ENCODE results near the gene CDC5L. TPM values are rescaled to one million over a fixed set of nuclear protein-coding genes. Genes with fewer than 3 reads are reported as not detected.

Gene CDC5L
- total RNA-seq, result 18.3 TPM
- long read RNA-seq, full-length matches to known transcripts, result 22 of 42 reads
- long read RNA-seq, partial matches to known transcripts, result 14 of 42 reads
- long read RNA-seq, other reads (novel, unspliced or antisense), result 6 of 42 reads

DNA sequence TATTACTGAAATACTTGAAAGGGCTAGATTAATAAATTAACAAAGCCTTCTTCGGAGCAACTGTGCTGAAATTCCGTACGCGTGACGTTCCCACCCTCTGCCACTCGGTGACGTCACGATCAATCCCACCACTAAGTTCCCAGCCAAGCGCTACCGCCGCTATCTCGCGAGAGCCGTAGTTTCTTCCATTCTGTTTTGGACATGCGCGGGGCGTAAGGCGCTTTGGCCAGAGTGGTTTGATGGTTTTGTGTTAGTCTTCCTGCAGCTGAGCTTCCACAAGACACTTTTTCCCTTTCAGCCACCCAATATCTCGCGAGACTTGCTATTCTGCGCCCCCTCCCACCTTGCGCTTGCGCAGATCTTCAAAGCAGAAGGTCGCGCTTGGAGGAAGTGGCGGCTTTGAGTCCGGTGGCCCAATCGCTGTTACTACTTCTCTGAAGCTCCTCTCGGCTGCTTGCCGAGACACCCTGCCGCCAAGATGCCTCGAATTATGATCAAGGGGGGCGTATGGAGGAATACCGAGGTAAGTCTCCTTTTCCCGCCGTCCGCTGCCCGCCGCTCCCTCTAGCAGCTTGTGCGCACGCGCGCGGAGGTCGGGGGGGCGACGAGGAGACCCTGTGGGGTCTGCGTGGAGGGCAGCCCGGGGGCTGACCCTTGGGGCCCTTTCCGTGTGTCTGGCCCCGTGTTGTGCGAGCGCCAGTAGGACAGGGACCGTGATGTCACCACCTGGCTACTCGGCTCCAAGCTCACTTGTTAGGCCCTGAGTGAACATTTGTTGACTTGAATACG is at the start of gene CDC5L:
Gene CDC5L (plus strand): TSS at position 361 of the 789 bp plus-strand sequence. CDS start 118 bp downstream, at position 479.
- peak within 1 kb of the TSS; percentile 87 for H3K4me3 ChIP-seq
- peaks cover 22% of the 10 kb centered on the region for H3K4me1 ChIP-seq
- TF ChIP-seq, protein P1, sequence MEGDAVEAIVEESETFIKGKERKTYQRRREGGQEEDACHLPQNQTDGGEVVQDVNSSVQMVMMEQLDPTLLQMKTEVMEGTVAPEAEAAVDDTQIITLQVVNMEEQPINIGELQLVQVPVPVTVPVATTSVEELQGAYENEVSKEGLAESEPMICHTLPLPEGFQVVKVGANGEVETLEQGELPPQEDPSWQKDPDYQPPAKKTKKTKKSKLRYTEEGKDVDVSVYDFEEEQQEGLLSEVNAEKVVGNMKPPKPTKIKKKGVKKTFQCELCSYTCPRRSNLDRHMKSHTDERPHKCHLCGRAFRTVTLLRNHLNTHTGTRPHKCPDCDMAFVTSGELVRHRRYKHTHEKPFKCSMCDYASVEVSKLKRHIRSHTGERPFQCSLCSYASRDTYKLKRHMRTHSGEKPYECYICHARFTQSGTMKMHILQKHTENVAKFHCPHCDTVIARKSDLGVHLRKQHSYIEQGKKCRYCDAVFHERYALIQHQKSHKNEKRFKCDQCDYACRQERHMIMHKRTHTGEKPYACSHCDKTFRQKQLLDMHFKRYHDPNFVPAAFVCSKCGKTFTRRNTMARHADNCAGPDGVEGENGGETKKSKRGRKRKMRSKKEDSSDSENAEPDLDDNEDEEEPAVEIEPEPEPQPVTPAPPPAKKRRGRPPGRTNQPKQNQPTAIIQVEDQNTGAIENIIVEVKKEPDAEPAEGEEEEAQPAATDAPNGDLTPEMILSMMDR (IDR thresholded peaks at IDR 0.05), result no peak
- H3K27me3 ChIP-seq (ENCODE audit: low read depth), result no peaks in the 10 kb centered on the region
- DNase-seq (peak; percentile 94), ATAC-seq (peak; percentile 93 to 94)
- peak within 1 kb of the TSS; percentile 90 for H3K27ac ChIP-seq
- intact Hi-C loops (cut with DNase I), result no loop called here
- H3K9me3 ChIP-seq, result no peaks in the 10 kb centered on the region
- peaks cover 12% of the 10 kb centered on the region for H3K36me3 ChIP-seq

DNA sequence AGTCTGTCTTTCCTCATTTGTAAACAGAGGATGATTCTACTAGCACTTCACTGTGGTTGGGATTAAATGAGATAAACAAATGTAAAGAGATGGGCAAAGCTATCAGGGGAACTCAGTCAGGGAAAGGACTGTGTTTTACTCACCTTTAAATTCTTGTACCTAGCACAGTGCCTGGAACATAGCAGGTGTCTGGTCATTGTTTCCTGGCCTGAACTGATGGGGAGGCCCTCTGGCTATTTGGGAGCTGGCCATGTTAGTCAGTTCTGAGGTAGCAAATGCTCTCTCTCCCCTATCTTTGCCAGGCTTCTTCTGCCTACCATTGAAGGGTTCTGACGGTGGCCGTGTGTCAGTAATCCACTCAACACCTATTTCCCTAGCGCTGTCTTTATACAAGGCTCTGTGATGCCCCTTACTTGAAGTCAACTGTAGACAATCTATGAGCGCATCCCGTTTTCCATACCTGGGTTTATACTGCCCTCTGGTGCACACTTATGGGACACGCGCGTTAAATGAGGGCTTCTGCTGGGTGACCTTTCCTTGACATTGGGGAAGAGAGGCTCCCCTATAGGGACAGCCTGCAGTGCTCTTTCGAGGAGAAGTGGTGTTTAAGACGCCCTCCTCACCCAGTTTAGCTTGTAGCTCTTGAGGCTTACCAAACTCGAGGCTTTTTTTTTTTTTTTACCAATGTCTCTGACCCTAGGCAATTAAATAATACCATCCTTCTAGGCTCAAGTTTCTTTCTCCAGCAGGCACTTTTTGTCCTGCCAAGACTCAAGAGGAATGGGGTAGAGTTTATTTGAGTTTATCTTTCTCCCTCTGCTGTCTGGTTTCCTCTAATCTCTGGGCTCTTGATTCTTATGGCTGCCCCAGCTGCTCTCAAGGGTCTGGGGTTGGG is 49.0 kb upstream of the CDC5L start:
- ATAC-seq, result peak; percentile 84 to 86
- H3K36me3 ChIP-seq, result no peaks in the 10 kb centered on the region
- DNase-seq, result no peak
- TF ChIP-seq, protein P1 (IDR thresholded peaks at IDR 0.05), result peak; percentile 73
- intact Hi-C loops (cut with DNase I), result no loop called here
- no peak overlapping the region for H3K4me3 ChIP-seq
- H3K27ac ChIP-seq, result no peak overlapping the region
- no peaks in the 10 kb centered on the region for H3K9me3 ChIP-seq
- peaks cover 24% of the 10 kb centered on the region for H3K27me3 ChIP-seq (ENCODE audit: low read depth)
- no peaks in the 10 kb centered on the region for H3K4me1 ChIP-seq

DNA sequence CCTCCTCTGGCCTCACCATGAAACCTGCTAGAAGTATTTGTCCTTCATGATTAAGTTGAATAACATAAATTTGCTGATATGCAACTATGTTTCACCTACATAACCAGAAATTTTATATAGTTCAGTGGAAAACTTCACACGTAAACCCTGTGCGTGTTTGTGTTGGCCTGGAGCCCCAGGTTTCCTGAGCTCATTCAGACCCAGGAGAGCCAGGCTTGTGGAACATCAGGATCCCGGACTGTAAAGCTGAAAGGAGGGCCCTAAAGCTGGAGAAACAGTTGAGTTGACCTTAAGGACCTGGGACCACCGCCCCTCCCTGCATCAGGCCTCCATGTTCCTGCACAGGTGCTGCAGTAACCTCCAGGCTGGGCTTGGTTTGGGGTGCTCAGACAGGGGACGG is 48.2 kb upstream of the CDC5L start:
- ATAC-seq, result no peak
- peaks cover 24% of the 10 kb centered on the region for H3K27me3 ChIP-seq (ENCODE audit: low read depth)
- no peaks in the 10 kb centered on the region for H3K9me3 ChIP-seq
- no peaks in the 10 kb centered on the region for H3K4me1 ChIP-seq
- no peaks in the 10 kb centered on the region for H3K36me3 ChIP-seq
- TF ChIP-seq, protein P1 (IDR thresholded peaks at IDR 0.05), result no peak
- H3K27ac ChIP-seq, result no peak overlapping the region
- H3K4me3 ChIP-seq, result no peak overlapping the region
- no peak for DNase-seq
- intact Hi-C loops (cut with DNase I), result no loop called here

DNA sequence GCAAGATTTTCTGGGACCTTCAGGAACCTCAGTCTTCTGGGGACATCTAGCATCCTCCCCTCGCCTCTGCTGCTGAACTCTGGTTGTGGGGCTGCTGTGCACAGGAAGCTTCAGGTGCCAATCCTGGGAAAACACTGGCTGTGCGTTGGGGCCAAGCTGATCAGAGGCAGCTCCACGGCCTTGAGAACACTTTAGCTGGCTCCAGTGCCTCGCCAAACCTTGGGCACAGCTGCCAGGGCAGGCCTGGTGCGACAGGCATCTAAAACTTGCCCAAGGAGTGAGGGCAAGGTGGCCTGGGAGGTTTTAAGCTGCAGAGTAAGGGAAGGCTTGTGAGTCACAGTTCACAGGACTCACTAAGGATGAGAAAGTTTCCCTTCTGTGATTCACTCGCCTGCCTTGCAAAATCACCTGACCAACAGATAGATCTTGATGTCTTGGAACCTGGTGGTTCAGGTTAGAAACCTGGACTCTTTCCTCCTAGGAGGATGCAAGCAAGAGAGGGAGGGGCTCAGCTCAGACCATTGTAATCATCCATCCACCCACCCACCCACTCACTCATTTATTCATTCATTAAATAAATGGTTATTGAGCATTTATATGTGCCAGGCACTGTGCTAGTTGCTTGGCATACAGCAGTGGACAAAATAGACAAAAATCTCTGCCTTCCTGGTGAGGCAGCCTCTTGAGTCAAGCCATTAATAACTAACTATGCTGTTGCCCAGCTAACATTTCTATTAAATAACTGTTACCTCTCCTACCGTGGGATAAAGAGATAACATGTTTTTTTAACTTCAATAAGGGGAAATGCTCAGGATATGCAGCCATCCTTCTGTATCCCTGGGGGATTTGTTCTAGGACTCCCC is 47.5 kb upstream of the CDC5L start:
- DNase-seq, result no peak
- no peak for ATAC-seq
- TF ChIP-seq, protein P1 (IDR thresholded peaks at IDR 0.05), result no peak
- Histone ChIP-seq H3K4me1 (no peaks in the 10 kb centered on the region), H3K4me3 (no peak overlapping the region), H3K9me3 (no peaks in the 10 kb centered on the region), H3K27ac (no peak overlapping the region), H3K36me3 (no peaks in the 10 kb centered on the region), H3K27me3 (ENCODE audit: low read depth) (peaks cover 24% of the 10 kb centered on the region)
- intact Hi-C loops (cut with DNase I), result no loop called here

Measured in lower lobe of right lung (tissue), 2 donors.